AG09319 (cell line): ENCODE data around the gene TRIM67.
A peak's percentile ranks its signal among the peaks of the same experiment; 100 is the strongest.
"Not testable (repeated sequence)": the region's sequence is repeated elsewhere in the genome, so short reads cannot be mapped to it uniquely, and the experiment has no call there.

Source experiments
- DNase-seq: peaks from one replicate; pipeline ENCODE4 v3.0.0-alpha.2; 2010; ENCODE audit warnings: low read depth; ENCODE audit errors: extremely low read depth
- CTCF ChIP-seq: IDR thresholded peaks from 2 replicates; pipeline ENCODE4 v1.5.1; 2011; ENCODE audit warnings: low read depth, mild to moderate bottlenecking, inconsistent platforms, low read length, moderate library complexity

Gene TRIM67

DNA sequence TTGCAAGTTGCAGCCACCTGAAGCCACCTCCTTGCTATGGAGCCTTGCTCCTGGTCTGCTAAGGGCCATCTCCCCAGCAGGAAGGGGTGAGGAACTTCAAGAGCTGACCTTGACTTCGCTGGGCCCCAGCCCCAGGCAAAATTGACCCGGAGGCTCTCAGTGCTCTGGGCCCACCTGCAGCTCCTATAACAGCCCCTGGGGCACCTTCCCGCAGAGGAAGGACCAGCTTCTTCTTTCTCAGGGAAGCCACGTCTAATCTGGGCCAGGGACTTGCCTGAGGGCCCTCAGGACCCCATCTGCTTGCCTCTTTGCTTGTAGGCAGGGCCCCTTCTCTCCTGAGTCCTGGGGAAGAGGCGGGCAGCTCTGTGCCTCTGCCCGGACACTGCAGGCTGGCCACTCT, 48.3 kb downstream of the TRIM67 start:
- DNase-seq = no peak
- no peak for TF ChIP-seq CTCF

DNA sequence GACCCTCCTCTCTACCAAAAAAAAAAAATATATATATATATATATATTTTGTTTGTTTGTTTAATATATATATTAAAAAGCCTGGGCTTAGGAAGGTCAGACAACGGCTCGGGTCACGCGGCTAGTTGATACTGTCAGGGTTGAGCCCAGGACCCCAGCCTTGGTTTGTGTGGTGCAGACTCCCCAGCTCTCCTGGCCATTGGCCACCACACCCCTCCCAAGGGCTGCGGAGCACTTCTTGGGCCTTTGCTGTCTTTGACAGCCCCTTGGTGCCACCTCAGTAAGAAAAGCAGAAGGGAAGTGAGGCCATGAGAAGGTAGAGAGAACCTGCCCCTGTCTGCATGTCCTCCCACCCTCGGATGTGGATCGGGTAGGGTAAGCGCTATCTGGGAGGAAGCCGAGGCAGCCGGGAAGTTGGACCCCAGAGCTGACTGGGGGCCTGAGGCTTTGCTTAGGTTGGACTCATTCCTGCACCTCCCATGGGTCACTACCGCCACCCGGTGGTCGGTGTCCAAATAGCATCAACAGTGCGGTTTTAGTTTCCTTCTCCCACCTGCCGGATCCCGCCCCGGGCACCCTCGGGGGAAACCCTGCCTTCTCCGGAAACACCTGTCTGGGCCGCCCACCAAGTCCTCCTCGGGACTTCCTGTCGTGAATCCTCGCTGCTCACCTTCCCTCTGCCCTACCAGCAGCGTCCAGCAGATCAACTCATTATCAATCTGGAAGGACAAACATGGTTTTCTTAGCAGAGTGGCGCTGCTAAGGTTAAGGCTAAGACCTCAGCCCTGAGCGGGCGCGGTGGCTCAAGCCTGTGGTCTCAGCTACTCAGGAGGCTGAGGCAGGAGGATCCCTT, 49.4 kb downstream of the TRIM67 start:
- TF ChIP-seq CTCF = peak; percentile 86
- DNase-seq = peak; percentile 5

GRCh38 chr1:231212301-231212700, 50.4 kb downstream of the TRIM67 start:
- DNase-seq = not testable (repeated sequence)

- no peak for DNase-seq
- no peak for TF ChIP-seq CTCF
Measured at GRCh38 chr1:231213831-231214573, 52.1 kb downstream of the TRIM67 start.

DNA sequence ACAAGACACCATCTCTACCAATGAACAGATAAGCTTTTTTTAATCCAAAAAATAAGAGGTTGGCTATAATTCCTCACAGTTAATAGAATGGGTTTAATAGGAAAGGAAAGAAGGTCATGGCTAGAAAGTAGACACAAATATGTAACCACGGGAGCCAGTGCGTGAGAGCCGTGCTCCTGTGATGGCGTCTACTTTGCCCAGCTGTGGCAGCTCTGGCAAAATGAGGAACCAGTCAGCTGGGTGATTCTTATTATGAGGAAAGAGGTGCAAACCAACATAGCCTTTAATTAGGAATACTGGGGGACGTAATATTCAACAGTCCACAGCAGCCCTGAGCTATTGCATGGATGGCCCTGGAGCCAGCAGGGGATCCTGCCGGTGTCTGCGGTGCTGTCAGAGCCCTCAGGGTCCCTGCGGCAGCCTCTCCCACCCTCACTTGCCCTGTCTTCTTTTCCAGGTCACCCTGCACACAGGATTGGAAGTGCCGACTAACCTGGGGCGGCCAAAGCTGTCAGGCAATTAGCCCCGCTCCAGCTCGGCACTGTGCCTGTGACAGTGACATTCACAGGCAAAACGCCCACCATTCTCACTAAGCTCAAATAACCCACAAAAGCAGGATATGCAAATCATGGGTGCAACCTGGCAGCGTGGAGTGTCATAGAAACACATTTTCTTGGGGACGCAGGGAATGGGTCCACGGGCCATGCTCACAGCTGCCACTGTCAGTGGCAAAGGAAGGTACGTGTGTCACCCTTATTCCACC, 53.2 kb downstream of the TRIM67 start:
- TF ChIP-seq CTCF = no peak
- no peak for DNase-seq

DNA sequence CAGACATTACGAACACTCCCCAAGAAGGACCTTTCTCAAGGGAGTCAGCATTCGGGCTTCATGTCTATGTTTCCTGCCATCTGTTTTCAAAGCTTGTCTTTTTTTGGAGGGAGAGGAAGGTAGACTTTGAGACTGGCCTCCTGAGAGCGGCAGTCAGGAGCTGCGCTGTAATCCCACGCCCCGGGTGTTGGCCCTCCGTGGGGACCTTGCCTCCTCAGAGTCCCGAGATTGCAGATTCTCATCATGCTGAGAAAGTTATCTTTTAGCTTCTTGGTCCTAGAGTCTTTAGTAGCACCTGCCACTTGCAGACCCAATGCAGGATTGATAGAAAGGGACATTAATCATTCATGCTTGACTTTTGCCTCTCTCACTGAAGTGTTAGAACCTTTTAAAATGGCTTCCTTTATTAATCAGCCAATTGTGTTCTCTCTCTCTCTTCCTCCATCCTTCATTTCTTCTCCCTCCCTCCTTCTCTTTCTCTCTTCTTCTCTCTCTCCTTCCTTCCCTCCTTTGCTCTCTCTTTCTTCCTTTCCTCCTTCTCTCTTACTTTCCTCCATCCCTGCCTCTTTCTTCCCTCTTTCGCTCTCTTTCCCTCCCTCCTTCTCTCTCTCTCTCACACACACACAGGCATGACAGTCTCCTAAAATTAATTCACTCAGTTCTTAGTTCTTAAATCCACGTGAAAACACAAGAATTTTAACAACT, 54.0 kb downstream of the TRIM67 start:
- no peak for TF ChIP-seq CTCF
- DNase-seq = no peak

DNA sequence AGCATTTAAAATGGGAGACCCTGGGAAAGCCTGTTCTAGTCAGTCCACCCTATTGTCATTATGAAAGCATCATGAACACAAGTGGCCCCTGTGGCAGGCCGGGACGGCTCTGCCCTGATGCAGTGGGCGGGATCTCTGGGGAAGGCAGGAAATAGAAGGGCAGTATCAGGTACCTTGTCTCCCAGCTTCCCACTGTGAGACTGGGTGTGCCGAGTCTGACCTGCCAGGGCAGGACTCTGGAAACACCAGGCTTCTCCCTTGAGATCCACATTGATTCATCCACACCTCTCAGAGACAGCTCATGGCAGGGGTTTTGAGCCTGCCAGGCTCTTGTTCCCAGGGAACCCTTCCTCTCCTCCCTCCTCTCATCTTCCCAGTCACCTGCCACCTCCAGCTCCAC, 54.6 kb downstream of the TRIM67 start:
- no peak for TF ChIP-seq CTCF
- no peak for DNase-seq
